ENCODE data around the gene BRICD5.

- TF ChIP-seq RORA (CRISPR knock-in tag; IDR thresholded peaks at IDR 0.05) (no peak), CTCF (CRISPR knock-in tag; IDR thresholded peaks at IDR 0.05) (peak; percentile 31; the same call in 1 of the 2 replicates), ZNF136 (CRISPR knock-in tag; IDR thresholded peaks at IDR 0.05; ENCODE audit: low read depth) (no peak), POLR2AphosphoS5 (IDR thresholded peaks at IDR 0.05; ENCODE audit: low read depth, low read length) (no peak), CREB1 (IDR thresholded peaks at IDR 0.05) (no peak), CREB1 (CRISPR knock-in tag; IDR thresholded peaks at IDR 0.05) (0 out of 2 replicates have a peak, but pooled peaks have one; percentile 49), SMARCC2 (IDR thresholded peaks at IDR 0.05) (no peak), GPN1 (CRISPR knock-in tag; IDR thresholded peaks at IDR 0.05; ENCODE audit: borderline replicate concordance) (no peak), U2AF1 (optimal IDR thresholded peaks at IDR 0.05; ENCODE audit: low read depth, low read length) (no peak), MBNL3 (CRISPR knock-in tag; conservative IDR thresholded peaks at IDR 0.05) (no peak), ZNF383 (CRISPR knock-in tag; IDR thresholded peaks at IDR 0.05; ENCODE audit: borderline replicate concordance) (no peak), ZNF510 (CRISPR knock-in tag; IDR thresholded peaks at IDR 0.05; ENCODE audit: low read depth) (no peak)
Observed at GRCh38 chr16:2163211-2163881, 47.3 kb downstream of the BRICD5 start.
